Activated CD4-positive, alpha-beta T cell treated with anti-CD3 and anti-CD28 coated beads for 36 hours (primary cell): ENCODE data around the gene DACH1. TPM values are rescaled to one million over a fixed set of nuclear protein-coding genes. Genes with fewer than 3 reads are reported as not detected.

Experiments used
- ATAC-seq: fragments of 200-7000 bp; cut with Tn5 transposase; one replicate; pipeline ENCODE4 v1.10.0; 2021; ENCODE audit warnings: mild to moderate bottlenecking, moderate library complexity
- CTCF ChIA-PET: fragments of 350-600 bp; sonication (Branson Sonifier 250); formaldehyde crosslinking; loops from one replicate; lab custom pipeline; 2021; ENCODE audit warnings: antibody characterized with exemption; lab: Charles Lee
- POLR2A ChIA-PET: fragments of 350-600 bp; sonication (Branson Sonifier 250); formaldehyde crosslinking; loops from one replicate; lab custom pipeline; 2021; ENCODE audit warnings: antibody characterized with exemption, inconsistent platforms; lab: Charles Lee
- DNase-seq: peaks from one replicate; pipeline ENCODE4 v3.0.0-alpha.2; 2020
- H3K27ac Mint-ChIP-seq: one replicate; pipeline ENCODE4 v1.8.0; 2021; ENCODE audit warnings: mixed read lengths
- H3K27me3 Mint-ChIP-seq: one replicate; pipeline ENCODE4 v1.8.0; 2021; ENCODE audit warnings: mixed read lengths
- H3K36me3 Mint-ChIP-seq: one replicate; pipeline ENCODE4 v1.8.0; 2021; ENCODE audit warnings: low read depth, mixed read lengths
- H3K4me1 Mint-ChIP-seq: one replicate; pipeline ENCODE4 v1.8.0; 2021; ENCODE audit warnings: mixed read lengths
- H3K4me3 Mint-ChIP-seq: one replicate; pipeline ENCODE4 v1.8.0; 2021; ENCODE audit warnings: mild to moderate bottlenecking, moderate library complexity, mixed read lengths
- H3K9me3 Mint-ChIP-seq: one replicate; pipeline ENCODE4 v1.8.0; 2021; ENCODE audit warnings: low read depth, mixed read lengths
- intact Hi-C, 2 experiments: fragments of 100-400 bp; cut with DNase I in 1 of 2; cut with micrococcal nuclease in 1 of 2; formaldehyde crosslinking; loops; one replicate each; pipeline versions ENCODE4 v1.14.2 to v1.15.1; 2022 to 2024; cut with DNase I, micrococcal nuclease
- total RNA-seq, 2 experiments: library from RNA; stranded (reverse); gene quantifications; one replicate each; pipeline ENCODE4 v1.2.3, GENCODE V29; 2021

DACH1 gene
- total RNA-seq, 2 experiments from 2014 or later, result 0.09 to 0.21 TPM

DNA sequence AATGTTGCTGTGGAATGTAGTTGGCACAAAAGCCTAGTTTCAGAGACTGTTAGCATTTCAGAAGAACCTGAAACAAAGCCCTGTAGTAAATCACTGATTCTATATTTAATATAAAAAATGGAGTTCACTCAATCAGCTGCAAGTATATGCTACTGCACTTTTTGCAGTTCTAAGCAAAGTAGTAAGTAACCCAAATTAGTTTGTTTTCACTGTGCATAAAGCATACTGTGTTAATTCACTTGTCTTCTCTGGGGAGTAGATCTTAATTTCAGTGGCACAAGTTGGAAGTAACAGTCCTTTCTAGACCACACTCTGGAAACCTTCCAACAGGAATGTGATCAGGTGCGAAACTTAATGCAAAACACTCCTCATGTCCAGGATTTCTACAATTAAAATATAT, 139.3 kb downstream of the DACH1 start:
- Mint-ChIP-seq H3K27ac (no peak overlapping the region), H3K4me3 (no peak overlapping the region), H3K27me3 (no peaks in the 10 kb centered on the region), H3K4me1 (no peaks in the 10 kb centered on the region), H3K36me3 (no peaks in the 10 kb centered on the region), H3K9me3 (no peaks in the 10 kb centered on the region)
- DNase-seq, result no peak
- POLR2A ChIA-PET, result no interaction called here
- CTCF ChIA-PET, result no interaction called here
- intact Hi-C loops, result no loop called here
- ATAC-seq, result no peak

DNA sequence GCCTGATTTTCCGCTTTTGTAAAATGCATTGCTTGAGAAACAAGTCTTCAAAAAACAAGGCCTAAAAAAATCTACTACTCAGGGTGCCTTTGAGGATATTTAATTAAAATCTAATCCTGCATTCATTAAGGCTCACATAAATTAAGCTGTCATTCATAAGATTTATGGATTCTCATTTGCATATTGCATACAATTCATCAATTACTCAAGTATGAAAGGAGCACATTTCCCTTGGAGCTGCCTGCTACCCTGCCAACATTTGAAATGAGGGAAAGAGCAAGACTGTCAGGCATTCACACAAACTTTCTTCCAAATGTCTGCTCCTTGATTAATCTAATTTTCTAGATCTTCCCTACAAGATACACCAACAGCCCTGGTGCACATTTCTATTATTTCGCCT, 140.0 kb downstream of the DACH1 start:
- no peak for DNase-seq
- no peak for ATAC-seq
- Mint-ChIP-seq H3K4me3 (no peak overlapping the region), H3K4me1 (no peaks in the 10 kb centered on the region), H3K27ac (no peak overlapping the region), H3K27me3 (no peaks in the 10 kb centered on the region), H3K9me3 (no peaks in the 10 kb centered on the region), H3K36me3 (no peaks in the 10 kb centered on the region)
- CTCF ChIA-PET, result no interaction called here
- intact Hi-C loops, result no loop called here
- POLR2A ChIA-PET, result no interaction called here

DNA sequence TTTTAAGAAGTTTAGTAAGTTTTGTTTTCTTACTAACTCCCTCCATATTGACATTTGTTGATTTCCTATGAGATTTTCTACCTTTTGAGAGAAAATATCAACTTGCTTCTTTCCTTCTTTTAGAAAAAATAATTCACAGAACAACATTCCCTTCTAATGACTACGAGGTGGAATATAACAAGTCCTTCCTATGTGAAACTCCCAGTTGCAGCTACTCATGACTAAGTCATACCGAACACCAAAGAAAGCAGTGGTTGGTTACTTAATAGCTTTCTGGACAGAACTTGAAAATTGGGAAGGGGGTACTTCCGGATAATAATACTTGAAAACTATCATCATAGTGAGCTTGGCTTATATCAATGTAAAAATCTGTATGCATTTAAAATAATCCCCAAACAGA, 144.8 kb downstream of the DACH1 start:
- POLR2A ChIA-PET, result no interaction called here

DNA sequence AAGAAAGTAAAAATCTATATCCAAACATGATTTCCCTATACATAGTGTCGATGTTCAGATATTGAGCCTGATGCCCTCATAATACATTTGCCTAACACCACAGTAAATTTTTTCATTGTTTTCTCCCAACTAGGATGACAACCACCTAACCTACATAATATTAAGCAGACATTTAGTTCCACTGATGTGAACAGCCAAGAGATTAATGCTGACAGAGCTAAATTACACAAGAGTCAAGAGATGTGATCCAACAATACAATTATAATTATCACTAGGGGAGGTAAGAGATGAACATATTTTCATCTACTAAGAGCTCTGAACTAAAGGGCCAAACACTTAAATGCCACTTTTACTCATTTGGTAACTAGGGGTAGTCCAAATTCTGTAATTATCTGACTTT, 145.9 kb downstream of the DACH1 start:
- Mint-ChIP-seq H3K27me3 (no peaks in the 10 kb centered on the region), H3K4me3 (no peak overlapping the region), H3K27ac (no peak overlapping the region), H3K36me3 (no peaks in the 10 kb centered on the region), H3K4me1 (no peaks in the 10 kb centered on the region), H3K9me3 (no peaks in the 10 kb centered on the region)
- intact Hi-C loops, result no loop called here
- ChIA-PET CTCF (interaction anchor here (0.6 kb wide), 1 partner anchor 80 kb away, joined by 3 read pairs; no protein-coding TSS in a partner anchor), POLR2A (no interaction called here)
- no peak for DNase-seq
- no peak for ATAC-seq

More for the DNA sequence above, 144.8 kb downstream of the DACH1 start:
- CTCF ChIA-PET, result no interaction called here
- ATAC-seq (no peak), DNase-seq (no peak)
- intact Hi-C loops, result no loop called here
- Mint-ChIP-seq H3K9me3 (no peaks in the 10 kb centered on the region), H3K36me3 (no peaks in the 10 kb centered on the region), H3K27ac (no peak overlapping the region), H3K4me1 (no peaks in the 10 kb centered on the region), H3K27me3 (no peaks in the 10 kb centered on the region), H3K4me3 (no peak overlapping the region)

DNA sequence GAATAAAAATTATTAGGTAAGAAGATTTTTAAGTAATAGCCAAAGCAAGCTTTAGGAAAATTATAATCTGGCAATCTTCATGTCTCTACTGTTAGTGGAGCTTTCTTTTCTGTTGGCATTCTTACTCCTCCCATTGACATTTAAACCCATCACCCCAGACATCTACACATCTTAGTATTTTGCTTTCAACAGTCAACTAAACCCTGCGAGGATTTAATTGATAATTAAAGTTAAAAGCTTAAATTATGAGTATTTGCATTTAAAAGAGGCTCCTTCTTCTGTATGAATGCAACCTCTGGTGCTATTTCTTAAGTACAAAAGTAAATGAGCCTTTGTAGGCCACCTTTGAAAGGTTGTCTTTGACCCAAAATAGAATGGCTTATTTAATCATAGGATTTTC, 148.1 kb downstream of the DACH1 start:
- intact Hi-C loops, result no loop called here
- CTCF ChIA-PET, result no interaction called here
- H3K9me3 Mint-ChIP-seq, result no peaks in the 10 kb centered on the region

DNA sequence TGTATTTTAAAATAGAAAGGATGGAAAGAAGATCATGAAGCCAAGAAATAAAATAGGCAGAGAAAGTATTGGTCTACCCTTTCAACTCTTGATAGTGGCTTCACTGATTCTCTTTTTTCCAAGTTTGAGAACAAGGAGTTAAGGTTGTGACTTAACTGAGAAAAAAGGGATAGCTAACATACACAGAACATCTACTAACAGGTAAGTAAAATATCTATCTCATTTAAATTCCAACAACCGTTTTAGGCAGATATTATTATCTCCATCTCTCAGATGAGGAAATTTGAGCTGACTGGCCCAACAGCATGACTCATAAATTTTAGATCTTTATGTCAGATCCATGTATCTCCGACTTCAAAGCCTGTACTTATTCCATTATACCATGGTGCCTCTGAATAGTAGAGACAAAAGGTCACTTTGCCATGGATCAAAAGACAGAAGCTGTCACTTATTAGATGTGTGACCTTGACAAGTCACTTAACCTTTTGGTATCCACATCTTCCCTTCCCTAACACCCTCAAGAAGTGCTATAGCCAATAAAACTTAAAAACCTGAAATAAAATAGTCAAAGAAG, 152.1 kb downstream of the DACH1 start:
- ChIA-PET CTCF (interaction anchor here (1.0 kb wide), 1 partner anchor 10 kb away, joined by 3 read pairs; no protein-coding TSS in a partner anchor), POLR2A (no interaction called here)
- H3K4me3 Mint-ChIP-seq, result no peak overlapping the region
- H3K9me3 Mint-ChIP-seq, result no peaks in the 10 kb centered on the region
- H3K27me3 Mint-ChIP-seq, result no peaks in the 10 kb centered on the region
- no peaks in the 10 kb centered on the region for H3K36me3 Mint-ChIP-seq
- no peaks in the 10 kb centered on the region for H3K4me1 Mint-ChIP-seq
- H3K27ac Mint-ChIP-seq, result no peak overlapping the region
- ATAC-seq (no peak), DNase-seq (no peak)
- intact Hi-C loops, result no loop called here

More for the DNA sequence above, 148.1 kb downstream of the DACH1 start:
- POLR2A ChIA-PET, result no interaction called here
- no peaks in the 10 kb centered on the region for H3K36me3 Mint-ChIP-seq
- no peaks in the 10 kb centered on the region for H3K27me3 Mint-ChIP-seq
- no peak overlapping the region for H3K27ac Mint-ChIP-seq
- no peaks in the 10 kb centered on the region for H3K4me1 Mint-ChIP-seq
- ATAC-seq (no peak), DNase-seq (no peak)
- H3K4me3 Mint-ChIP-seq, result no peak overlapping the region

DNA sequence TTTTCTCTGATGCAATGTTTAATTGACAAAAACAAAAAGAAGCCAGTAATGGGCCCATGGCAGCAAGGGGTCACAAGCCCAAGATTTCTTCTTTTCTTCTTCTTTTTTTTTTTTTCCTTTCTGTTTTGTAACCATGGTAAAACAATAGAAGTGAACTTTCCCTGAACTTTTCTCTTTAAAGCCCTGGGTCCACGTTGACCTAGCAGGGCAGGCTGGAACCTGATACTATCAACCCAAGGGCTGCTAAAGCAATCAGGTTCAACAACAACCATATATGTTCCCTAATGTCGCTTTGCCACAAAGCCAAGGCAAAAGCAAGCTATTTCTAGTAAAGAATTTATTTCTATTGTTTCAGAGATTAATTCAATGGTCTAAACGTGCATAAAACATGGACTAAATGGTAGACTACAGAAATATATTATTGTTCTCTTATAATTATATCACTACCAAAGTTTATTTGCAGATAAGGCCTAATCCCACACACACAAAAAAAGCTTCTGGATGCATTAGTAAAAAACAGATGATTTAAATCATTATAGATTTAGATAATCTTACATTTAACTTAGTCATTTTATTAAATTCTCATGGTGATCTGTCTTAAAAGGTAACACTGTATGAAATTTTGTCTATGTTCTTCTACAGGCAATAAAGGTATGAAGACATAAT, 153.9 kb downstream of the DACH1 start:
- Mint-ChIP-seq H3K27me3 (no peaks in the 10 kb centered on the region), H3K4me3 (no peak overlapping the region), H3K27ac (no peak overlapping the region), H3K4me1 (no peaks in the 10 kb centered on the region), H3K9me3 (no peaks in the 10 kb centered on the region), H3K36me3 (no peaks in the 10 kb centered on the region)
- intact Hi-C loops, result no loop called here
- POLR2A ChIA-PET, result no interaction called here
- CTCF ChIA-PET, result no interaction called here
- DNase-seq (no peak), ATAC-seq (no peak)

DNA sequence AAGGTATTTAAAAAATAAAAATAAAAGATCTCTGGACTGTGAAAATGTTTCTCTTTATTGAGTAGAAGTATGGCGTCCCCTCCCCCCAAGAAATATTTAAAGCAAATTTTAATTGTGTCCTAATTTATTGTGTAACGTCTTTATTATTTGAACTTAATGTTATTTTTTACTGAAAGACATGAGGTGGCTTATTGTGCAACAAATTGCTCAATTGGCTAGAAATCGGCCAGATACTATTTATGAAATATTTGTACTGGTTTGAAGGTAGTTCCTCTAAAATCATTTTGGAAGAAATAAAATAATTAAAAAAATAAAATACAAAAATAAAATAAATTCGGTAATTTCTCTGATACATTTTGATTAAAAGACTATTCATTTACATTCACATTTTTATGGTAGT, 162.3 kb downstream of the DACH1 start:
- Mint-ChIP-seq H3K27ac (no peak overlapping the region), H3K27me3 (no peaks in the 10 kb centered on the region)

DNA sequence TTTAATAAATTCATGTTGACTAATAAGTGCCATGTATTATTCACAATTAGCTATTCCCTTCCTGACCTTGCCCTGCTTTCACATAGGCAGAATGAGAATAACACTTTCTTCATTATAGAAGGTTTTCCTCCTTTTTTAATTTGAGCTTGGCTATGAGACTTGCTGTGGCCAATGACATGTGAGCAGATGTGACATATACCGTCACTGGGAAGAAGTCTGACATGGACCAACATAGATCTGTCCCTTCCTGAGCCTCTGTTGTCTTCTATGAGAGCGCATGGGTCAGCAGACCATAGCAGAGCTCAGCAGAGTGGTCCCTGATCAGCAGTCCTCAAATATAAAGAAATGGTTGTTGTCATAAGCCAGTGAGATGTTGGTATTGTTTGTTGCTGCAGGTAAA, 163.9 kb downstream of the DACH1 start:
- Mint-ChIP-seq H3K9me3 (no peaks in the 10 kb centered on the region), H3K4me3 (no peak overlapping the region), H3K27ac (no peak overlapping the region), H3K36me3 (no peaks in the 10 kb centered on the region), H3K27me3 (no peaks in the 10 kb centered on the region), H3K4me1 (no peaks in the 10 kb centered on the region)
- ChIA-PET POLR2A (no interaction called here), CTCF (interaction anchor here (0.6 to 1.2 kb wide), 2 partner anchors 31 to 176 kb away, joined by 3 to 5 read pairs; no protein-coding TSS in a partner anchor)
- intact Hi-C loops, result no loop called here
- ATAC-seq (no peak), DNase-seq (no peak)

More for the DNA sequence above, 162.3 kb downstream of the DACH1 start:
- ChIA-PET CTCF (interaction anchor here (0.9 kb wide), 1 partner anchor 11 kb away, joined by 3 read pairs; no protein-coding TSS in a partner anchor), POLR2A (no interaction called here)
- no peak for ATAC-seq
- intact Hi-C loops, result no loop called here
- H3K36me3 Mint-ChIP-seq, result no peaks in the 10 kb centered on the region
- no peaks in the 10 kb centered on the region for H3K9me3 Mint-ChIP-seq
- H3K4me1 Mint-ChIP-seq, result no peaks in the 10 kb centered on the region
- no peak overlapping the region for H3K4me3 Mint-ChIP-seq
- DNase-seq, result no peak

DNA sequence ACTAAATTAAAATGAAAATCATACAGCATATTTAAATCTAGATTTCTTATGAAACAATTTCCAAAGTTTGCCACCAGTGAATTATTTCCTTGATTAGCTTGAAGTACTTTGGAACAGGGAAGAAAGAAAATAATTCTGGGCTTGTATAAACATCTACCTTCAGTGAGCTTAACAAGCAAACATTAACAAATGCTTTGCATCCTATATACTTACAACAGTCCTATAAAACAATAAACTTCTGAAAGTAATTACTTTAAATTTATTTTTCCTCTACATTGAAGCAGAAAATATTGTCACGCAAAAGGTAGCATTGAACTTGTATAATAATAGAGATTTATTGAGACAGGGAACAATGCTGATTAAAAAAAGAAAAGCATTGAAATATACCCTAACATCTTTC, 164.8 kb downstream of the DACH1 start:
- Mint-ChIP-seq H3K4me1 (no peaks in the 10 kb centered on the region), H3K9me3 (no peaks in the 10 kb centered on the region), H3K27me3 (no peaks in the 10 kb centered on the region), H3K4me3 (no peak overlapping the region), H3K27ac (no peak overlapping the region), H3K36me3 (no peaks in the 10 kb centered on the region)
- ChIA-PET CTCF (interaction anchor here (0.7 kb wide), 1 partner anchor 28 kb away, joined by 3 read pairs; no protein-coding TSS in a partner anchor), POLR2A (no interaction called here)
- ATAC-seq, result no peak
- intact Hi-C loops, result no loop called here
- no peak for DNase-seq

DNA sequence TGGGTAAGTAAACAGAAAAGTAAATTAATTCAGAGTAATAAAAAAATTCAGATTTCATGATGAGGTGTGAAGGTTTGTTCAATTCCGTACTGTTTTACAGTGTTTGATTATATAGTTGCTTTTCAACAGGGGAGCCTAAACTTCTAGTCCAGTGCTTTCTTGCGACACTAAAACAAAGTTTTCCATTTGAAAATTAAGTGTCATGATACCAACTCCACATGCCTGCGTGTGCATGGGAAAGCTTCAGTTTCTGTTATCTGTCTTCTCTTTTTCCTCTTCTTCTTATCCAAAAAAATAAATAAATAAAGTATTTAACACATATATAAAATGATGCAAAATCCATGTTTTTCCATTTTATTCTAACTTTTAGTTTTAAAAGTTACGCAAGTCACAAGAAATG, 165.3 kb downstream of the DACH1 start:
- H3K36me3 Mint-ChIP-seq, result no peaks in the 10 kb centered on the region
- no peak overlapping the region for H3K4me3 Mint-ChIP-seq
- H3K9me3 Mint-ChIP-seq, result no peaks in the 10 kb centered on the region
- no peaks in the 10 kb centered on the region for H3K4me1 Mint-ChIP-seq
- DNase-seq (no peak), ATAC-seq (no peak)
- ChIA-PET CTCF (interaction anchor here (0.7 kb wide), 1 partner anchor 28 kb away, joined by 3 read pairs; no protein-coding TSS in a partner anchor), POLR2A (interaction anchor here (0.6 kb wide), 1 partner anchor 57 kb away, joined by 4 read pairs; no protein-coding TSS in a partner anchor)
- no peak overlapping the region for H3K27ac Mint-ChIP-seq
- intact Hi-C loops, result no loop called here
- H3K27me3 Mint-ChIP-seq, result no peaks in the 10 kb centered on the region

DNA sequence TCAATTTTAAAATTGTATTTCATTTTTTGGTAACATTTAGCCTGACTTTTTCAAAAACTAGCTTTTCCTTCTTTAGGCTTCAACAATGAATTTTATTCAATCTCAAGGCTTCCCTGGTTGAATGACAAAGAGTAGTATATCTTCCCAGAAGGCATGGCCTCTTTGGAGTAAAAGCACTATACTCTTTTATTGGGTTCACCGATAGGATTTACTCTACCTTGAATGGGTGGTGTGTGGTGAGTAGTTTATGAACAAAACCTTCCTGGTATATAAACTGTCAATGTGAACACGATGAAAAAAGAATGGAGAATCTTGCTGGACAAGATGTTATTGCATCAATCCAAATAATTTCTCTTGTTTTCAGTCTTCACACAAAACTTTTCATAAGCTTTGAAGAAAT, 167.7 kb downstream of the DACH1 start:
- H3K4me1 Mint-ChIP-seq, result no peaks in the 10 kb centered on the region
- CTCF ChIA-PET, result no interaction called here
- DNase-seq, result no peak
- H3K9me3 Mint-ChIP-seq, result no peaks in the 10 kb centered on the region
- POLR2A ChIA-PET, result no interaction called here
- no peak overlapping the region for H3K27ac Mint-ChIP-seq
- no peak for ATAC-seq
- no peaks in the 10 kb centered on the region for H3K27me3 Mint-ChIP-seq
- intact Hi-C loops, result no loop called here
- no peak overlapping the region for H3K4me3 Mint-ChIP-seq
- no peaks in the 10 kb centered on the region for H3K36me3 Mint-ChIP-seq
